ENCODE data around the gene TGM6. TPM values are rescaled to one million over a fixed set of nuclear protein-coding genes. Genes with fewer than 3 reads are reported as not detected.
A peak's percentile ranks its signal among the peaks of the same experiment; 100 is the strongest.

The TGM6 gene
- polyA plus RNA-seq, 1 donor (not counting 4 experiments of a cell fraction or from before 2014, with no cell fraction given), result not detected

- no peak for FAIRE-seq
- TF ChIP-seq CTCF (optimal IDR thresholded peaks at IDR 0.05 in 1 of 3, IDR thresholded peaks at IDR 0.05 in 1 of 3, conservative IDR thresholded peaks at IDR 0.05 in 1 of 3; ENCODE audit: extremely low read depth in 1 of 3, insufficient read depth in 2 of 3, low read length in 3 of 3) (no peak), EZH2 (IDR thresholded peaks at IDR 0.05; ENCODE audit: low read length) (no peak)
- no peak for DNase-seq (ENCODE audit: low read depth, low spot score)
Measured at GRCh38 chr20:2385496-2385895, 4.8 kb downstream of the TGM6 start.

GRCh38 chr20:2386516-2387179, 5.9 kb downstream of the TGM6 start:
- no peaks in the 10 kb centered on the region for H3K36me3 ChIP-seq (ENCODE audit: control insufficient read depth in 2 of 2, extremely low read depth in 1 of 2, insufficient read depth in 2 of 2, low read length in 2 of 2)
- no peaks in the 10 kb centered on the region for H3K27me3 ChIP-seq (ENCODE audit: control insufficient read depth, extremely low read depth, insufficient read depth, low read length)
- peak overlapping the region in 2 of 3 experiments; percentile 7 to 41 for H3K4me3 ChIP-seq (ENCODE audit: control insufficient read depth in 2 of 3, extremely low read depth in 1 of 3, insufficient read depth in 2 of 3, low read depth in 1 of 3, low read length in 3 of 3)
- no peaks in the 10 kb centered on the region for H3K9me1 ChIP-seq (ENCODE audit: control insufficient read depth, extremely low read depth, insufficient read depth, low read length)
- peaks cover 41% of the 10 kb centered on the region for H3K4me1 ChIP-seq (ENCODE audit: control insufficient read depth, extremely low read depth, insufficient read depth, low read length)
- H3K9me3 ChIP-seq (ENCODE audit: control insufficient read depth, low read depth, low read length), result peaks cover 4% of the 10 kb centered on the region
- no peaks in the 10 kb centered on the region for H4K20me1 ChIP-seq (ENCODE audit: control insufficient read depth, extremely low read depth, insufficient read depth, low read length)
- H3K27ac ChIP-seq (ENCODE audit: control insufficient read depth, insufficient read depth, low read length), result peak overlapping the region; percentile 72
- peak; percentile 97 for DNase-seq (ENCODE audit: low read depth, low spot score)
- H3K9ac ChIP-seq (ENCODE audit: control insufficient read depth, extremely low read depth, insufficient read depth, low read length), result peak overlapping the region; percentile 34
- no peak for TF ChIP-seq CTCF (optimal IDR thresholded peaks at IDR 0.05 in 1 of 3, IDR thresholded peaks at IDR 0.05 in 1 of 3, conservative IDR thresholded peaks at IDR 0.05 in 1 of 3; ENCODE audit: extremely low read depth in 1 of 3, insufficient read depth in 2 of 3, low read length in 3 of 3)
- TF ChIP-seq EZH2 (IDR thresholded peaks at IDR 0.05; ENCODE audit: low read length), result no peak
- H2AFZ ChIP-seq (ENCODE audit: control insufficient read depth, low read length), result peak overlapping the region; percentile 27
- dilution Hi-C loops (cut with MboI; ENCODE audit: extremely low pct_ligation_motif_present, low sequenced_read_pairs), result no loop called here
- FAIRE-seq, result peak; percentile 98
- no peaks in the 10 kb centered on the region for H3K79me2 ChIP-seq (ENCODE audit: control insufficient read depth, insufficient read depth, low read length)
- H3K4me2 ChIP-seq (ENCODE audit: control insufficient read depth, extremely low read depth, insufficient read depth, low read depth, low read length), result peak overlapping the region; percentile 70

More at GRCh38 chr20:2385496-2385895, 4.8 kb downstream of the TGM6 start:
- Histone ChIP-seq H3K4me3 (ENCODE audit: control insufficient read depth in 2 of 3, extremely low read depth in 1 of 3, insufficient read depth in 2 of 3, low read depth in 1 of 3, low read length in 3 of 3) (no peak overlapping the region), H2AFZ (ENCODE audit: control insufficient read depth, low read length) (no peak overlapping the region), H3K4me1 (ENCODE audit: control insufficient read depth, extremely low read depth, insufficient read depth, low read length) (peaks cover 41% of the 10 kb centered on the region), H3K27me3 (ENCODE audit: control insufficient read depth, extremely low read depth, insufficient read depth, low read length) (no peaks in the 10 kb centered on the region), H4K20me1 (ENCODE audit: control insufficient read depth, extremely low read depth, insufficient read depth, low read length) (no peaks in the 10 kb centered on the region), H3K36me3 (ENCODE audit: control insufficient read depth in 2 of 2, extremely low read depth in 1 of 2, insufficient read depth in 2 of 2, low read length in 2 of 2) (no peaks in the 10 kb centered on the region), H3K4me2 (ENCODE audit: control insufficient read depth, extremely low read depth, insufficient read depth, low read depth, low read length) (no peak overlapping the region), H3K79me2 (ENCODE audit: control insufficient read depth, insufficient read depth, low read length) (no peaks in the 10 kb centered on the region), H3K9ac (ENCODE audit: control insufficient read depth, extremely low read depth, insufficient read depth, low read length) (no peak overlapping the region), H3K27ac (ENCODE audit: control insufficient read depth, insufficient read depth, low read length) (no peak overlapping the region), H3K9me1 (ENCODE audit: control insufficient read depth, extremely low read depth, insufficient read depth, low read length) (no peaks in the 10 kb centered on the region), H3K9me3 (ENCODE audit: control insufficient read depth, low read depth, low read length) (peaks cover 4% of the 10 kb centered on the region)
- dilution Hi-C loops (cut with MboI; ENCODE audit: extremely low pct_ligation_motif_present, low sequenced_read_pairs), result no loop called here

All from keratinocyte (primary cell).